HG03097 (cell line): ENCODE measurements around the gene SLC35E2B.
"Not testable (repeated sequence)": the region's sequence is repeated elsewhere in the genome, so short reads cannot be mapped to it uniquely, and the experiment has no call there.

Experiments
- ATAC-seq: cut with Tn5 transposase; IDR thresholded peaks from one replicate; pipeline ENCODE4 v1.9.1; 2021; ENCODE audit not compliant: unreplicated experiment, low FRiP score

SLC35E2B gene

DNA sequence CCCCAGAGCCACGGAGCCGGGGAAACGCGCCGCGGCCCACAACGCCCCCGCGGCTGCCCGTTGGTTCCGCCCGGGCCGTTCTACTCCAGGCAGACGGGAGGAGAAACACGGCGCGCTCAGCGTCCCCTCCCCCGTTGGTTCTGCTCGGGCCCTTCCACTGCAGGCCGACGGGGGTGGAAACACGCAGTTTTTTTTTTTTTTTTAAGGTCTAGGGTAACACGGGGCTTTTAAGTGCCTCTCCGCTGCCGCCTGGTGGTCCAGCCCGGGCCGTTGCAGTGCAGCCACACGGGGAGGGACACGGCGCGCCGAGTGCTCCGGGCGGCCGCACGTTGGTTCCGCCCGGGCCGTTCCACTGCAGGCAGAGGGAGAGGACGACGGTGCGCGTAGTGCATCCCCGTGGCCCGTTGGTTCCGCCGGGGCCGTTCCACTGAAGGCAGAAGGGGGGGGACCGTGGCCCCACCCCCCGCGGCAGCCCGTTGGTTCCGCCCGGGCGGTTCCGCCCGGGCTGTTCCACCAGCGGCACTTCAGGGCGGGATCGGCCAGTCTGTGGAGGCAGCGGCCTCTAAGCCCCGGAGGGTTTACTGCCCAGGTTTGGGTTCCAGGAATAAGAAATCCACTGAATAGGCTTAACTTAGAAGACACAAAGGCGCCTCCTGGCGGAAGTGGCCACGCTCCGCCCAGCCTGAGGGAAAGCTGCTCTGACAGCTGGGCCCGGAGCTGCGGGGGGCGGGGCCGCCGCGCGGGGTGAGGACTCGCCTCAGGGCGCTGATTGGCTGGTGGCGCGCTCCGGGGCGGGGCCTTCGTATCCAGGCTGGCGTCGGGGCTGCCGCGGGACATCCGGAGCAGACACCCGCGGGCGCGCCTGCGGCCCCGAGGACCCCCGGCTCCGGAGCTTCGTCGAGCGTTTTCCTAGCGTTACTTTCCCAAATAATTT, at the start of gene SLC35E2B:
SLC35E2B (minus strand) TSS at position 82 of the 934 bp plus-strand sequence. CDS start 16,096 bp downstream, outside the sequence.
- ATAC-seq: peak; percentile 80

DNA sequence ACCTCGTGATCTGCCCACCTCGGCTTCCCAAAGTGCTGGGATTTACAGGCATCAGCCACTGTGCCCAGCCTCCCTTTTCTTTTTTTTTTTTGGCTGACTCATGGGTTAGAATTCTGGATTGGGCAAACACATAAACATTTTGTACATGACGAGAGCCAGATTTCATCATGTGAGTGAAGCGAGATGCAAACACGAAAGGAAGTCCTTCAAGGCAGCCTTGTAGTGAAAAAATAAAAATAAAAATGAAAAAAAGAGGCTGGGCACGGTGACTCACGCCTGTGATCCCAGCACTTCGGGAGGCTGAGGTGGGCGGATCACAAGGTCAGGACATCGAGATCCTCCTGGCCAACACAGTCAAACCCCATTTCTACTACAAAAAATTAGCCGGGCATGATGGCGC, 48.4 kb upstream of the SLC35E2B start:
- not testable (repeated sequence) for ATAC-seq

- not testable (repeated sequence) for ATAC-seq
These were observed 46.3 kb upstream of the SLC35E2B start for GRCh38 chr1:1738799-1739337.

DNA sequence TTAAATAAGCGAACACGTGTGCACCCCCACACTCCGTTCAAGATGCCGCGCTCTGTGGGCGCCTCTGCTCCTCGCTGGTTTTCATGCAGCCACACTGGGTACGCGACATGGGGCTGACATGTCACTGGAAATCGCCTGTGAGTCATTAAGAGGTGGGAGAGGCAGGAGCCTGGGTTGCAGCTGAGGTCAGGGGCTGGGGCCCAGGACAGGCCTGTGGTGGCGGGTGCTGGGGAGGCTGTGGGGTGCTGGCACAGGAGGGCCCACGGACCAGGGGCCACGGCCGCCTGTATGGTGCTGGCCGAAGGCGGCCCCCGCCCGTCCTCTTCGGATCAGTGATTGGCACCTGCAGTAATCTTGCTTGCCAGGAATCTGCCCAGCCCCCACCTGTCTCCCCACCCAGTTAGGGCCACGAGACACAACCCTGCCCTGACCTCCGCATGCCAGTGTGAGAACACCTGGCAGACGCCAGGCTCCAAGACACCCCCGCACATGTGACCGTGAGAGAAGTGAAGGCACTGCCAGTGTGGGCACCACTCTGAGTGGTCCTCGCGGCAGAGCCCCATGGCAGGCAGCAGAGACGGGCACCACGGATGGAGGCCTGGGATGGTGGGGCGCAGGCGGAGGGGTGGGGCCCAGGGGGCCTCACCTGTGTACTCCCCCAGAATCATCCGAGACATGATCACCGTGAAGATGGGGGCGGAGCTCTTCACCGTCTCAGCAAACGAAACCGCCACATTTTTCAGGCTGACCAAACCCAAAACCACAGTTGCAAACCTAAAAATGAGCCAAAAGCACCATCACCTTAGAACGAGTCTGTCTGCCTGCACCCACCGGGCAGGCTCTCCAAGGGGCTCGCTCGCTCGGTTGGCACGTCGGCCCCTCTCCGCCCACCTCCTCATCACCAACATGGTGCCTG, 45.3 kb upstream of the SLC35E2B start:
- not testable (repeated sequence) for ATAC-seq

DNA sequence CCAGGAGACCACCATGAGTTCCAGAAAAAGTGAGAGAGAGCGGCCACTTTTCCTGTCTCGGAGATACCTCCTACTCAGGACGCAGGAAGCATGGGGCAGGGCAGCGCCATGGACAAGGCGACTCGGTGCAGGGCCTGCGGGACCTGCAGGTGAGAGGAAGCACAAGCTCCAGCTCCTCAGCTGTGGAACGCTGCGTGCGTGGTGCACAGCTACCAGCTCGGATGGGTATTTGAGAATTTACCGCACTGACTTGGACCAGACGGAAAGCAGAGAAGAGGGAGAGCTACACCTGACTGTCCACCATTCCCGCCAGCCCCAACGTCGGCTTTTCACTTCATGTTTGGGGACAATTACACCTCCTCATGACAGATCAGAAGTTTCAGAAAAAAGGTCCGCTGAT, 39.8 kb upstream of the SLC35E2B start:
- ATAC-seq: no peak

- ATAC-seq: no peak
These were observed 38.3 kb upstream of the SLC35E2B start for GRCh38 chr1:1730870-1731269.

DNA sequence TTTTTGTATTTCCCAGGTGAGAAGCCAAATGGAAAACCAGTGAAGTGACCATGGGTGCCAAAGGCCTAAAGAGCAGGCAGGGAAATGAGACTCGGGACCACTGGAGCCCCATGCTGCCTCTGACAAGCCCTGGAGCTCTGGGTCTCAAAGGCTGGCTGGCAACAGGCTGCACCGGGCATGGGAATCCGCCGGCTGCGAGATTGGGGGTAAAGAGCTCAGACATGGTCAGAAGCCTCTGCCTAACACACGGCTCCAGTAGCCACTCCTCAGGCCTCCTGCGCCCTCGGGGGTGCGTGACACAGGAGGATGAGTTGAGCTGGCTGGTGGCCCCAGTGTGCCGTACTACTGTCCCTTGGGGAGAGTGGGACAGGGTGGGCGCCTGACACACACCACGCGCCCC, 37.6 kb upstream of the SLC35E2B start:
- not testable (repeated sequence) for ATAC-seq

GRCh38 chr1:1729116-1729816, 36.7 kb upstream of the SLC35E2B start:
- not testable (repeated sequence) for ATAC-seq

DNA sequence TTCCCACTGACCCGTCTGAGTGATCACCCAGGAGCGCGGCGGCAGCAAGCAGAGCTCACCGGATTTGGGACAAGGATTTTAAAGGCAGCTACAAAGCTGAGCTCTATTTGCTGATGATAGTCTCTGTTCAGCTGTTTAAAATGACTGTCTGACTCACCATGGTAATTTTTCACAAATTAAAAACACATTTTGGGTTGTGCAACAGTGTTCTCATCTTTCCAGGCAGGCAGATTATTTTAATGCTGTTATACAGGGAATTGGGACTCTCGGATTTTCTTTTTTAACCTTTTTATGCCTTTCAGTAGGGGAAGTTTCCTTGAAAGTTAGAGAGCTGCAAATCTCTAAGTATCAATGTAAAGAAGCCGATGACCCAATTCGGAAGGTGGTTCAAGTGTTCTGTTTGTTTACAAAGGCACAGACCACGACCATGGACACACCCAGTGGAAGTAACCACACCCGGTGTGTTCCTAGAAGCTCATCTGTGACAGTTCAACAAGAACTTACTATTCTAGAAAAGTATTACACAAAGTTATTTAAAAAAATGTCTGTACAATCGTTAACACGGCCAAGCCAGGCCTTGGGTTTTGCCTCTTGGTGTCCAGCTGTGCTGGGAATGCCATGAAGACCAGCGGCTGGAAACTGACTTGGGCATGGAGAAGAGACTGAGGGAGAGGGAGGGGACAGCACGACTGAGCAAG, 35.9 kb upstream of the SLC35E2B start:
- not testable (repeated sequence) for ATAC-seq

DNA sequence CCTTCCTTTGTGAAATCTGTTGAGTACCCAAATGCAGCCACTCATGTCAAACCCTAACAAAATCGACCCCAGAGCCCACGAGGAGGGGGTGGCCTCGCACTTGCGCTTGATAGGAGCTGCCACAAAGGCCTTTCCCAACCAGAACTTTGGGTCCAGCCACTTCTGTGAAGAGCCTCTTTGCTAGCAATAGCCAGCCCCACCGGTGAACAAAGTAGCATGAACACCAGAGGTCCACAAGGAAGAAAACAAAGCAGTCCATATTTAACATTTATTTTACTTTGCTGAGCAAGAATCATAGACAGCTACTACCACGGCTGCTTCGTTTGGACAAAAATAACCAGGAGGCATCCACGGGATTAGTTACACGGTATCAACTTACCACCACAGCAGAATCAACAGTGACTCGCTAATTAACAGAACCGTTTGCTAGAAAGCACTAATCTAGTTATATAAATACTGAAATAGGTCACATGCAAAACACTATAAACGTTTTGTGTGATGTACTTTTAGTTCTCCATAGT, 34.6 kb upstream of the SLC35E2B start:
- not testable (repeated sequence) for ATAC-seq

DNA sequence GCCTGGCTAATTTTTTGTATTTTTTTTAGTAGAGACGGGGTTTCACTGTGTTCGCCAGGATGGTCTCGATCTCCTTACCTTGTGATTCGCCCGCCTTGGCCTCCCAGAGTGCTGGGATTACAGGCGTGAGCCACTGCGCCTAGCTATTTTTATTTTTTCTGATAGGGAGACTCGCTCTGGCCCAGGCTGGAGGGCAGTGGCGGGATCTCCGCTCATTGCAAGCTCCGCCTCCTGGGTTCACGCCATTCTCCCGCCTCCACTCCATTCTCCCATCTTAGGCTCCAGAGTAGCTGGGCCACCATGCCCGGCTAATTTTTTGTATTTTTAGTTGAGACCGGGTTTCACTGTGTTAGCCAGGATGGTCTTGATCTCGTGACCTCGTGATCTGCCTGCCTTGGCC, 33.5 kb upstream of the SLC35E2B start:
- ATAC-seq: not testable (repeated sequence)

GRCh38 chr1:1724035-1724864, 31.7 kb upstream of the SLC35E2B start, which contains the start of gene CDK11A:
Gene CDK11A (minus strand): TSS chr1:1724357. CDS start chr1:1722818, 1,539 bp downstream.
- peak; percentile 83 for ATAC-seq

GRCh38 chr1:1721201-1721600, 28.6 kb upstream of the SLC35E2B start:
- ATAC-seq: no peak

DNA sequence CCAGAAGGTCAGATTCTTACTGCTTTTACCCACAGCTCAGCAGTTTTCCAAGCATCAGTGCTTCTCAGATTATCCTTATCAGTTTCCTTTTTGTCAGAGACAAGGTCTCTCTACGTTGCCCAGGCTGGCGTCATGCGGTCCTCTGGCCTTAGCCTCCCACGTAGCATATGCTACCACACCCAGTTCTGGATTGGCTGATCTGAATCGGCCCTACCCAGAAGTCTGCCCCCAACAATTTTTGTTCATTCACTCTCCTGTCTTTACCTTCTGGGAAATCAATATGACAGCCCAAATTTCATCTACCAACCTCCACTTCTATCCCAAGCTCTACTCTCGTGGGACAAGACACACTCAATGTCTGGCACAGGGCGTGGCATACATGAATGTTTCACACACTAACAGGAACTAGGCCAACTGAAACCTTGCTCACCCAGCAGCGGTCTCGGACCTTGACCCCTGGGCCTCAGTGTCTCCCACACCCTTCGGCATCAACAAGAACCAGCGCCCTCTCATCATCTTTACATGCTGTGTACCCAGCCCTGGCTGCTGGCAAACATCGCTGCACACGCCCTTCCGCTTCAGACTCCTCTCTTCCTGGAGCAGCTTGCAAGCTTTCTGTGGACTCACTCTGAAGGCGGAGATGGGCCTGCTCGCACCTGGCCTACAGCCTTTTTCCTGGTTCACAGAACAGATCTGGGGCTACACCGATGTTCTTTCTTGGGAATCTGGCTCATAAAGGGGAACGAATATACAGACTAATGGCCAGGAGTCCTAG, 22.7 kb upstream of the SLC35E2B start:
- not testable (repeated sequence) for ATAC-seq

DNA sequence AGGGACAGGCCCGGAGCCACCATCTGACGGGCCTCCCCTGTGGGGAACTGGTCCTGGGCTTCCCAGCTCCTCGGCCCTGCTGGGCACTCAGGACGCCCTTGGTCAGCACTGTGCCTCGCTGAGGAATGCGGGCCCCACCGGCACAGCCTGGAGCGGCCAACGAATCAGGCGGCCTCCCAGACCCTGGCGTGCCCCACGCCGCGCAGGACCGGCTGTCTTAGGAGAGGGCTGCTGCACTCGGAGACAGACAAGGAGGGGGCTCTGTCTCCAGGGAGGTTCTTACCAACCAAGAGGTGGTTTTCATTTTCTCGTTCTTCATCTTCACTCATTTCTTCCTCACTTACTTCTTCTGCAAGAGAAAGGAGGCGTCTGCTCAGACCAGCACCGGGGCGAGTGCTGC, 15.3 kb upstream of the SLC35E2B start:
- ATAC-seq: not testable (repeated sequence)

DNA sequence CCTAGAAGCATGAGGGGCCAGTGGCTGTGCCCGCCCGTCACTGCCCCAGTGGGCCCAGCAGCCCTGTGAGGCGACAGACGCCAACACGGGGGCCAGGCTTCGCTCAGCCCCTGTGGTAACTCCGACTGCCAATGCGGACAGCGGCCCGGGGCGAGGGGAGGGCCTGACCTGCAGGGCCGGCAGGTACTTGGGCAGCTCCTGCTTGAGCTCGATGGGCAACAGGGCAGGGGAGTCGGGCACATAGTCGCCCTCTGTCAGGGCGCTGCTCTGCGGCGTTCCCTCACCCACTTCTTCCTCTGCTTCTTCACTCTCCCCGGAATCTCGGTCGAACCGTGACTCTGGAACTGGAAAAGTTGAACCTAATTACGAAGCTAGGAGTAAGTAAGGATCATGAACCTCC, 14.6 kb upstream of the SLC35E2B start:
- not testable (repeated sequence) for ATAC-seq

DNA sequence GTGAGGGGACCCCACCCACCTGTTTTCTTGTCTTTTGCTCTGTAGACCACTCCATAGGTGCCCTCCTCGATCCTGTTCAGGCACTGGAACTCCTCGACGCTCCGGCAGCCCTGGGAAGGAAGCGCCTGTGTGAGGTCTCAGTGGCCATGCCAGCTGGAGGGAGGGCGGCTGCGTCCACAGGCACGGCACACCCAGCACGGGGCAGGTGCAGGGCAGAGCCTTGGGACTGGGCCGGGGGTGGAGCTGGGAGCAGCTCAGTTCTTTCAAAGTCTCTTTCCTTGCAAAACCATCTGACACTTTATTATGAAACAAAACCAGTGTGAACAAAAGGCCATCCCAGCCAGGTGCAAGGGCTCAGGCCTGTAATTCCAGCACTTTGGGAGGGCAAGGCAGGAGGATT, 13.0 kb upstream of the SLC35E2B start:
- ATAC-seq: not testable (repeated sequence)
